ENCODE measurements around the gene ISY1.

DNA sequence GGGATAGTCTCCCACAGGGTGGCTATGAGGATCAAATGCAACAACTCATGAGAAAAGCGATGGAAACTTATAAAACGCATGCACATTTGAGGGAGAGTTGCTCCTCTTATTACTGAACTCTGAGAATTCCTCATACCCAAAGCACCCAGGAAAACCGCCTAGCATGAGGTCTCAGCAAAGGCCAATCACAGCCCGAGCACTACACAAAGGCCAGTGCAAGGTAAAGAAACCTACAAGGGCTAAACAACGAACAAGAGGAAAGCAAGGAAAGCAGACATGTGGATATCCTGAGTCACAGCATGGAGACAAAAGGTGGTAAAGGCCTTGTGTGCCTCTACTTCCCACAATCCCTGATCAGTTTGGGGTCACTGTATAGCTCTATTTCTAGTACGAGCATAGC is 46.4 kb downstream of the ISY1 start:
- no peak for TF ChIP-seq ZNF274 (IDR thresholded peaks at IDR 0.05; ENCODE audit: low read depth, low read length)
- TF ChIP-seq YY1 (IDR thresholded peaks at IDR 0.05; ENCODE audit: insufficient read depth, insufficient read length): no peak
